ENCODE measurements around the gene NF1.

GRCh38 chr17:31096106-31096436 lies 1.3 kb downstream of the NF1 start:
- TF ChIP-seq EP300 (IDR thresholded peaks at IDR 0.05) (no peak), POLR2A (IDR thresholded peaks at IDR 0.05) (no peak)

Data from sigmoid colon (tissue), 4 donors.